NCI-H446 treated with DMSO at 0.1 percent for 48 hours (cell line): ENCODE measurements around the gene EFNA1.
A peak's percentile ranks its signal among the peaks of the same experiment; 100 is the strongest.

Source experiments
- DNase-seq: peaks from one replicate; lab custom pipeline; 2025; lab: John Stamatoyannopoulos, UW

Gene EFNA1

GRCh38 chr1:155174324-155175280, 46.9 kb downstream of the EFNA1 start:
- DNase-seq, result peak; percentile 12

- no peak for DNase-seq
Observed at GRCh38 chr1:155175281-155175926, 47.7 kb downstream of the EFNA1 start.

GRCh38 chr1:155175927-155176371, 48.3 kb downstream of the EFNA1 start:
- no peak for DNase-seq

GRCh38 chr1:155176544-155177071, 48.9 kb downstream of the EFNA1 start:
- peak; percentile 44 for DNase-seq

- DNase-seq, result no peak
Observed at GRCh38 chr1:155177192-155177917, 49.7 kb downstream of the EFNA1 start.

- no peak for DNase-seq
Observed at GRCh38 chr1:155177918-155178281, 50.2 kb downstream of the EFNA1 start.

- no peak for DNase-seq
Observed at GRCh38 chr1:155178441-155179111, 50.9 kb downstream of the EFNA1 start.

GRCh38 chr1:155179112-155180031, 51.7 kb downstream of the EFNA1 start:
- no peak for DNase-seq

GRCh38 chr1:155181371-155182051, 53.8 kb downstream of the EFNA1 start:
- no peak for DNase-seq

GRCh38 chr1:155182052-155182550, 54.4 kb downstream of the EFNA1 start:
- no peak for DNase-seq

GRCh38 chr1:155183775-155184221, 56.1 kb downstream of the EFNA1 start:
- DNase-seq, result no peak

GRCh38 chr1:155184351-155184811, 56.7 kb downstream of the EFNA1 start:
- DNase-seq, result no peak
